Glomerular visceral epithelial cell (primary cell): ENCODE data around the gene CELSR1.
"Not testable (repeated sequence)": the region's sequence is repeated elsewhere in the genome, so short reads cannot be mapped to it uniquely, and the experiment has no call there.

Experiments
- DNase-seq: peaks from one replicate; pipeline ENCODE4 v3.0.0-alpha.2; 2016; ENCODE audit errors: extremely low spot score

CELSR1 gene

DNA sequence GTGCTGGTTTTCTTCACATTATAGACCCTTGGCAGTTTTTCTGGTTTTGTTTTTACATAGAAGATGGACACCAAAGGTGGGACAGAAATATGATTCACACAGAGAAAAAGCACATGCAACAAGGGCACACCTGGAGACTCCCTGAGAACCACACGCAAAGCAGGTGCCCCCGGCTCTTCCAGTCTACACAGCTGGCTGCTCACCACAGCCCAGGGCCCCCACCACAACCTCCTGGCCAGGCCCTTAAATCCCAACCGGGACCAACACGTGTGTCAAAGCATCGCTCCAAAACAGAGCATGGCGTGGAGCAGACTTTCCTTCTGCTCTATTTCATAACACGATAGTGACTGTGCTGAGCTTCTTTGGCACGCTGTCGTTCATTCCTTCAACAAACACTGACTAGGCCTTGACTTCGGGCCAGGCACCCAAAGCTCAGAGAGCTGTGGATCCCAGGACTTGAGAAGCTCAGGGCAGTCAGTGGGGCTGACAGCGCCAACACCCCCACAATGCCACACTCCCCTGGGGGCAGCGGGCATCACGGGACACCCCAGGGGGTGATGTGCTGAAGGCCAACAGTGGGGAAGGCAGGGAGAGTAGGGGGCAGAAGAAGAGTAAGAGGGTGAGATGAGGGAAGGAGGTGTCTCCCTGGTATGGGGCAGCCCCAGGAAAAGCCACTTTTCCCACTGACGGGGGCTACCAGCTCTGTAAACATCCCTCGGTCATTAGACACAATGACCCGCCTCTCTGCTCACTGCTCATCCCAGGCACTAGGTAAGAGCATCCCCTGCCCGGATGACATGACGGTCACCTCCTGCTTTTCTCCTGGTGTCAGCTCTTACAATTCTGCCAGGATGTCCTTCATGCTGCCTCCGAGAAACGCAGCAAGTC lies 26.0 kb downstream of the CELSR1 start:
- DNase-seq = no peak

- no peak for DNase-seq
Measured at GRCh38 chr22:46509416-46510089, 27.9 kb downstream of the CELSR1 start.

GRCh38 chr22:46508491-46508999 lies 28.9 kb downstream of the CELSR1 start:
- DNase-seq = no peak

DNA sequence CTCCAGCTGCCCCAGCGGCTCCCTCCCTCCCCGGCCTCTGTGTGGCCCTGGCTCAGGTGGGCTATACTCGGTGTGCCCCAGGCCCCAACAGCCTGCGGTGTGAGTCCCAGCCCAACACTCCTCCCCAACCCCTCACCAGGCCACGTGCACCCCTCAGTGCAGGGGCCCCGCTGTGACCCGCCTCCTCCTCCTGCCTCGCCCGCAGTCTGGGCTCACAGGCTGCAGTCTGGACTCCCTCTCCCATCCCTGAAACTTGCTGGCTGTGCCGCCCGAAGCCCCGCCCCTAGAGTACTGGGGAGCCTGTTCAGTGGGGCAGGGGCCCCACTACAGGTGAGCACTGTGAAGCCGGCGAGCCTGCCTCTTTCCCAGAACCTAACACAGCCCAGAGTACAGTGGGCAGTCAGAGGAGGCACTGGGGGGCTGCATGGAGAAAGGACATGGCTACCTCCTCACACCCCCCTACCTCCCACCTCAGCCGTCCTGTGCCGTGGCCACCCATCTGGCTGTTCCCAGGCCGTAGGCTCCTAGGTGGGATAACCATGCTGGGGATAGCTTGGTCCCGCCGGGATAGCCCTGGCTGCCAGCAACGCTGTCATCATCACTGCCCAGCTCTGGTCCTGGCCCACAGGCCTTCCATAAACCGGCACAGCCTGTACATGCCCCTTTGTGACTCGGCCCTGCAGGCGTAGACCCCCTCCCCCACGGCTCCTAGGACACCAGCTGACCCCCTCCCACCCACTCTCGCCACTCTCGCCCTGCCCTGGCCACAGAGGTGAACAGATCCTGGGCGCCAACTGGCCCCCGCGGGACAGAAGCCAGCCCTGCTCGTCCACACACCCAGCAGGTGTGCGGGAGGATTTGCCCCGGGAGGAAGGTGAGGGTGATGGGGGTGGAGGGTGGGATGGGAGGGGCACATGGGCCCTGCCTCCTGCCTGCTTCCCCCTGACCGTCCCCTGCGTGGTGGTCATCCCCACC lies 29.7 kb downstream of the CELSR1 start:
- DNase-seq = no peak

GRCh38 chr22:46504584-46504983 lies 32.8 kb downstream of the CELSR1 start:
- peak; percentile 56 for DNase-seq

DNA sequence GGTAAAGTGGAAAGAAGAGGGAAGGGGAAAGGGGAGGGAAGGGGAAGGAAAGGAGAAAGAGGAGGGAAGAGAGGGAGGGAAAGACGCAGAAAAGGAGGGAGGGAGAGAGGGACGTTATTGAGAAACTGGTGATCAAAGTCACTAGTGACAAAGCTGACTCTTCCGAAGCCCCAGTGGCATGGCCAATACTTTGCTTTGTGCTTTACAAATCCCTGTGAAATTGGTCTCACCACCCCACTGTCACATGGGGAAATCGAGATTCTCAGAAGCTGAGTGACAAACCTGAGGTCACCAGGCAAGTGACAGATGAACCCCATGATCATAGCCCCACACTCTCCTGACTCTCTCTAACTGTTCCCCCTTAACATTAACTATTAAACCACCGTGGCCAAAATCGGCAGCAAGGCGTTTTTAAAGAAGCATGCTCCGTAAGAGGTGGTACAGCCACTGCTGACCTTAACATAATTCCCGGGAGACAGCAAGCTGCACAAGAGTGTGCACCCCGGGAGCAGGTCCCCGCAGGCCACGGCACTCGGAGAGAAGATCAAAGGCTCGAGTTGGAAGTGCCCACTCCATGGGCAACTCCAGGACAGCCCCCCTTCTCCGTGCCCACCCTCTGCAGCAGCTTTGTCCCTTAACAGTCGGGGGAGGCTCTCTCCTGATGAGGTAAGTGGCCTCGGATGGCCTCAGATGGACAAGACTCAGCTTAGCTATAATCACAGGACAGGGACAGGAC lies 34.8 kb downstream of the CELSR1 start:
- DNase-seq = no peak

DNA sequence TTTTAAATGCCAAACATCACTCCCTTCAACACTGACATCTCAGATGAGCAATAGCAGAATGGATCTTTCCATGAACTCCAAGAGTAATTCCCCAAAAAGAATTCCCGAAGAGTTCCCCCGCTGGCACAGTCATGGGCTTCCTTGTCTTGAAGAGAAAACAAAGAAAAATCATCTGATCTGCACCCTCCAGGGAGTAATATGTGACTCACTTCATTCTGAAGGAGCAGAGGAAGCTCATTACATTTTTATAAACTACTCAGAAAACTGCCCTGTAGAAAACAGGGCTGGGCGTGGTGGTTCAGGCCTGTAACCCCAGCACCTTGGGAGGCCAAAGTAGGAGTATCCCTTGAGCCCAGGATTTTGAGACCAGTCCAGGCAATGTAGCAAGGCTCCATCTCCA lies 35.7 kb downstream of the CELSR1 start:
- peak; percentile 69 for DNase-seq

GRCh38 chr22:46501265-46501664 lies 36.2 kb downstream of the CELSR1 start:
- DNase-seq = not testable (repeated sequence)

DNA sequence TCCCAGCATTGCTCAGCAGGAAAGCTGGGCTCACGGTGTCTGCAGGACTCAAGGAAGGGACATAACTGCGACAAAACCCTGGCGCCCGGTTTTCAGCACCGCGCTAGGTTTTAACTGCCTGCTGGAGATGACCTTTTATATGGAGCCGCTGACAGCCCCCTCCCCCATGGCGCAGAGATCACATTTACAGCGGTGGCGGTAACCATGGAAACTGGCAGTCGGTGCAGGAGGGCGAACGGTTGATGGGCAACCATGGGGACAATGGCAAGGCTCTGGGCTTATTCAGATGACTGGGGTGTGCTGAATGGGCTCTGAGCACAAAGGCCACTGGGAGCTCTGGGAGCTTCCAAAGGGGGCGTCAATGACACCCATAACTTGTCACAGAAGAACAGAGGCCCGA lies 37.2 kb downstream of the CELSR1 start:
- DNase-seq = no peak

DNA sequence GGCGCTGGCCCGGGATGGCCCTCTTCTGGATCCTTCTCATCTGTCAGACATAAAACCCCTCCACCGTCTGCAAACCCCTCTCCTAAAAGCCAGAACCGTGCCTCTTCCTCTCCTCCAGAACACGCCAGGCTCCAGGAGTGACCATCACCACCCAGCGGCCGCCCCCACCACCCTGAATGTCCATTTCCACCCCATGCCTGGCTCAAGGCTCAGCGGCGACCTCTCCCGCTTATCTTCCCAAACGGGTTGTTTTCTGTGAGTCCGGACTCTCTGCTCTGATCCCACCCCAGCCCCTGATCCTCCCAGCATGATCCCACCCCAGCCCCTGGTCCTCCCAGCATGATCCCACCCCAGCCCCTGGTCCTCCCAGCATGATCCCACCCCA lies 37.6 kb downstream of the CELSR1 start:
- no peak for DNase-seq

- no peak for DNase-seq
Measured at GRCh38 chr22:46491946-46492345, 45.5 kb downstream of the CELSR1 start.

DNA sequence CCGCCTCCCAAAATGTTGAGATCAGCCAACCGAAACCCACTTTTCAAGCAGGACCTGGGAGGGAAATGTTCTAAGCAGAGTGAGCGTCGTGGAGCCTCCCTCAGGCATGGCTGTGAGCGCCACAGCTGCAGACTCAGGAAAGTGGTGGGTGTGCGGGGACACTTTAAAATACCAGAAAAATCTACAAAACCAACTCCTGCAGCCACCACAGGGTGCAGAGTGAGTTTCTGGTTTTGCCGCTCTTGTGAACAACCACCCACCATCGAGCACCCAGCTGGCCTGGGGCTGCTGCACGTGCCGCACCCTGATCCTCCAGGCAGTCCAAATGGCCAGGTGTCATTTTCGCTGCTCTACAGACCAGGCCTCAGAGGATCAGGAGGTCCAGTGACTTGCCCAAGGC lies 46.9 kb downstream of the CELSR1 start:
- no peak for DNase-seq

DNA sequence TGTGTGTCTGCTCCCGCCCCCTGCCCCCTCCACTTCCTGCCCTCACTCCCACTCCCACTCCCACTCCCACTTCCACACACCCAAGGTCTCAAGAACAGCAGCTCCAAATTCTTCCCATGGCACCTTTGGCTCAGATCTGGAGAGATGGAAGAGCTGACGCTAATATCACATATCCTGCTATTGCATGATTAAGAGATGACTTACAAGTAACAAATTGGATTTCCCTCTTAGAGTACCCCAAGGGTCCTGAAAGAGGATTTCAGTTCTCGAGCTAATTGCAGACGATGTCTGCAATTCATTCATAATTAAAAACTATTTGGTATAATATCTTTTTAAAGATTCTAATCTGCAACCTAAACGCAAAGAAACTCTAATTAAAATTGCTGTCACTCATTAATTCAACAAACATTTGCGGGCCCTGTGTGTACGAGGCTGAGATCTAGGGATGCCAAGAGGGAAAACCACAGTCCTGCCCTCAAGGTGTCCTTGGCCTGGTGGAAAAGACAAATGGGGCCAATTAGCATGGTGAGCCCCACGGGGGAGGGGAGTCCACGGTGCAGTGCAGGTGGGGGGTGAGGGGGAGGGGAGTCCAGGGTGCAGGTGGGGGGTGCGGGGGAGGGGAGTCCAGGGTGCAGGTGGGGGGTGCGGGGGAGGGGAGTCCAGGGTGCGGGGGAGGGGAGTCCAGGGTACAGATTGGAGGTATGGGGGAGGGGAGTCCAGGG lies 50.3 kb downstream of the CELSR1 start:
- no peak for DNase-seq

DNA sequence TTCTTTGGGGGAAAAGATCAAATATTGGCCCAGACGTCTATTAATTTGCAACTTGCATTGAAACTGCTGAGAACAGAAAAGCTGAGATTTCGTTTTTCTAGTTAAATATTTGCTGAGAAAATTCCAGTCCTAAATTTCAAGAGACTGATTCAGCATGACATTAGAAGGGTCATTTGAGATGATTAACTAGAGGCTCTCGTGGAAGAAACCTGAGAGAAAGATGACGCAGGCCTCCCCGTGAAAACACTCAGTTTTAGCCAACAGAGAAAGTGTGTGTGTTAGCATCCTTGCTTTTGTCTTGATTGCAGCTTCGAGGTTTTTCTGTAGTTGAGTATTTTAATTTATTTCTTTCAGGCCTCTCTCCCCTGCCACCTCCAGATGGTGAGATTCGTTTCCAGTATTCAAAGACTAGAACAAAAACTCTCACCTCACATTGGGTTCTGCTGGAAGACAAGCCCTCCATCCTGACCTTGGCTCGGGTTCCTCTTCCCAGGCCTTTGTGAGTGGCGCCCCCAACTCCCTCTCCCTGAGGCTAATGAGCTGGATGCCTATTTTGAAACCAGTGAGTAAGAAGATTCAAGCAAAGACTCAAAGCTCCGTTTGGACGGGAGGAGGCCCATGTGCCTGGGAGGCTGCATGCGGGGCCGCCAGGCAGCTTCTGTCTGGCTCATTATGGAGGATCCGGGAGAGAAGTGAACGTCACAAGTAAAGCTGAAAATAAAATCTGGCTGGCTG lies 52.4 kb downstream of the CELSR1 start:
- peak; percentile 79 for DNase-seq

GRCh38 chr22:46484156-46484860 lies 53.1 kb downstream of the CELSR1 start:
- DNase-seq = peak; percentile 25

DNA sequence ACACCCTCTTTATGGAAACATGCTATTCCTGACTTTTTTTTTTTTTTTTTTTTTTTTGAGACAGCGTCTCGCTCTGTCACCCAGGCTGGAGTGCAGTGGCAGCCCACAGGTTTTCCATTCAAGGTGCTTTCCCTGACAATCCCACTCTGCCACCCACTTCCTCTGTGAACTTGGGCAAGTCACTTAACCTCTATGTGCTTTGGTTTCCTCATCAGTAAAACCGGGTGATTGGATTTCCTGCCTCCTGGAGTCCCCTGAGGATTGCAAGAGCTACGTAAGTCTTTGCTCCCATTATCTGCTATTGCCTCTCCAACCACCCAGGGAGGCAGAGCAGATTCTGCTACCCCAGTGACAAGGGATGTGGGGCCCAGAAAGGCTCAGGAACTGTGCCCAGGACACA lies 54.1 kb downstream of the CELSR1 start:
- peak; percentile 40 for DNase-seq

DNA sequence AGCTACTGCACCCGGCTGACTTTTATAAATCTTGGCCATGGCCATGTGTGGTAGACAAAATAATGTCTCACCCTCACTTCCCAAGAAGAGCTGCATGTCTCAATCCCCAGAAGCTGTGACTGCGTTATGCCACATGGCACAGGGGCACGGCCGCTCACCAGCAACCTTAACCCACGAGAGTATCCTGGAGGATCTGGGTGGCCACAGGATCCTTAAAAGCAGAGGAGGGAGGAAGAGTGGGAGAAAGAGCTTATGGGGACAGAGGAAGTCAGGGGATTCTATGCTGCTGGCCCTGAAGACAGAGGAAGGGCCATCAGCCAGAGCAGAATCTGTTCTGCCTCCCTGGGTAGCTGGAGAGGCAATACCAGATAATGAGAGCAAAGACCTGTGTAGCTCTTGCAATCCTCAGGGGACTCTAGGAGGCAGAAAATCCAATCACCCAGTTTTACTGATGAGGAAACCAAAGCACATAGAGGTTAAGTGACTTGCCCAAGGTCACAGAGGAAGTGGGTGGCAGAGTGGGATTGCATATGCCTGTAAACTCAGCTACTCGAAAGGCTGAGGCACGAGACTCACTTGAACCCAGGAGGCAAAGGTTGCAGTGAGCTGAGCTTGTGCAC lies 55.3 kb downstream of the CELSR1 start:
- no peak for DNase-seq

- no peak for DNase-seq
Measured at GRCh38 chr22:46481386-46481785, 56.0 kb downstream of the CELSR1 start.

- DNase-seq = no peak
Measured at GRCh38 chr22:46480396-46480795, 57.0 kb downstream of the CELSR1 start.
